RKO (cell line): ENCODE measurements around the gene GPR17.

Experiments used
- DNase-seq: peaks from one replicate; pipeline ENCODE4 v3.0.0-alpha.2; 2016; ENCODE audit warnings: low spot score

GPR17 gene

DNA sequence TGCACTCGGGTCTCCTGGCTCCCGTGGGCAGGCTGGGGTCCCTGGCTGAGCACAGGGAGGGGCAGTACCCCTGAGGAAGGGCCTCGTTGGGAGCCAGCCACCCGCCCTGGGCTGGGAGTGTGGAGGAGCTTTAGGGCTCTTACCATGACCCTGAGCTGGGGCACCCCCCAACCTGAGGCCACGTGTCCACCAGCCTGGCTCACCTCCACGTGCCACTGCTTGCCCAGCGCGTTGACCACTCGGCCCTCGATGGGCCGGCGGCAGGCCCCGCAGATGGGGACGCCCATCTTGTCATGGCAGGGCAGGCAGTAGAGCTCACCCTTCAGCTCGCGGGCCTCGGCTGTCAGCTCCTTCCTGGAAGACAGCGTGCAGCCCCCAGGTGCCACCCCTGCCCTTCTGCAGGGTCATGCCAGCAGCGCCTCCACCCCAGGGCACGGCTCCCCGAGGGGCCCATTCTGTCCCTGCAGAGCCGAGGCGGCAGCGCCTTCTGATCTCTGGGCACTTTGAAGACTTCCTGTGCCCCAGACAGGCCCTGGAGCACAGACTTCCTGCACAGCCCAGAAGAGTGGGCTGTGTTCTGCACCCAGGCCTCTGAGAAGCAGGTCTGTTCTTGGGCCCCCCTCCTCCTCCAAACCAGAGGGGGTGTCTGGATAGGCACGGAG is 4.0 kb upstream of the GPR17 start:
- no peak for DNase-seq

DNA sequence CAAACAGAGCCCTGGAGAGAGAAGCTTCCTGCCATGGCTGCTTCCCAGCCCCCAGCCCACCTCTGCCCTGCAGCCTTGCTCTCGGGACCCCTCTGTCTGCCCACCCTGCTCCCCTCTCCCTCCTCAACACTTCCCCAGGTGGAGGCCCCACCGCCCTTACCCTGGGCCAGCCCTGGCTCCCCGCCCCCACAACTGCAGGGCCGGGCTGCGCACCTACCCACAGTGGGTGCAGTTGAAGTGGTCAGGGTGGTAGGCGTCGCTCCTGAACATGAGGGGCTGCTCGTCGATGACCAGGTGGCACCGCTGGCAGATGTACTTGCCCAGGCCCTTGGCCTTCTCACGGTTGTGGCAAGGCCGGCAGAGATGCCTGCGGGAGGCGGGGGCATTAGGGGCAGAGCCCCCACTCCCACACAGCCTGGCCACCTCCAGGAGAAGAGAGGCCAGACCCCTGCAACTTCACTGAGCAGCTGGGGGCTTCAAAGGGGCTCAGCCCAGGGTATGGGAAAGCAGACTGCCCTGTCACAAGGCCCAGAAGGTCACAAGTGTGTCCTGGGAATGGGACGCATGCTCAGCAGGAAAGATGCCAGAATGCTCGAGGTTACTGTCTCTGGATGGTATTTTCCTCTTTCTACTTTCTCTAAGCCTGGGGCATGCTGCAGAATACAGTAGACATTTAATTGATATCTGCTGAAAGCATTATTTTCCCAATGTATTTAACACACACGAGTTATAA is 3.1 kb upstream of the GPR17 start:
- DNase-seq, result no peak

DNA sequence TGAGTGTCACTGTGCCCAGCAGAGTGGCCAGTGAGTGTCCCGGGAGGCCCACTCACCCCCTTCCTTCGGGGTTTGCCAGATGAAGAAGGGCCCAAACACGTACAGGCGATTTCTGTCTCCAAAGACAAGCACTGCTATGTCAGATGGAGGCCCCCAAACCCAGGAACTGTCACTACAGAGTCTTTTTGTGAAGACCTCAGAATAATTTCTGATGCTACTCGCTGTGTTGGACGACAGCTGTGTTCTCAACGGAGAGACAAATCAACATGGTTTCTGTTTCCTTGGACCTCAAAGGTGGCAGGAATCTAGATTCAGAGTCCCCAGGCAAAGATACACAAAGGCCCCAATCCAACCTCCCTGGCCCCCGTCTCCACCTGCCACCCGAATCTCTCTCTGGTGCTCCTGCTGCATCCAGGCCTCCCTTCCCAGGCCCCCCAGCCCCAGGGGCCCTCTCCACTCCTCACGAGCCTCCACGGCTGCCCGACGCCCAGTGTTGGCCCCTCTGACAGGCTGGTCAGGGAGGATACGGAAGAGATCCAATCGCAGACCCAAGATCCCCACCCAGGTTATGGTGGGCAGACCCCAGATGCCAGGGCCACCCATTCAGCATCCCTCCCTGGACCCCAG is 2.4 kb upstream of the GPR17 start:
- no peak for DNase-seq

DNA sequence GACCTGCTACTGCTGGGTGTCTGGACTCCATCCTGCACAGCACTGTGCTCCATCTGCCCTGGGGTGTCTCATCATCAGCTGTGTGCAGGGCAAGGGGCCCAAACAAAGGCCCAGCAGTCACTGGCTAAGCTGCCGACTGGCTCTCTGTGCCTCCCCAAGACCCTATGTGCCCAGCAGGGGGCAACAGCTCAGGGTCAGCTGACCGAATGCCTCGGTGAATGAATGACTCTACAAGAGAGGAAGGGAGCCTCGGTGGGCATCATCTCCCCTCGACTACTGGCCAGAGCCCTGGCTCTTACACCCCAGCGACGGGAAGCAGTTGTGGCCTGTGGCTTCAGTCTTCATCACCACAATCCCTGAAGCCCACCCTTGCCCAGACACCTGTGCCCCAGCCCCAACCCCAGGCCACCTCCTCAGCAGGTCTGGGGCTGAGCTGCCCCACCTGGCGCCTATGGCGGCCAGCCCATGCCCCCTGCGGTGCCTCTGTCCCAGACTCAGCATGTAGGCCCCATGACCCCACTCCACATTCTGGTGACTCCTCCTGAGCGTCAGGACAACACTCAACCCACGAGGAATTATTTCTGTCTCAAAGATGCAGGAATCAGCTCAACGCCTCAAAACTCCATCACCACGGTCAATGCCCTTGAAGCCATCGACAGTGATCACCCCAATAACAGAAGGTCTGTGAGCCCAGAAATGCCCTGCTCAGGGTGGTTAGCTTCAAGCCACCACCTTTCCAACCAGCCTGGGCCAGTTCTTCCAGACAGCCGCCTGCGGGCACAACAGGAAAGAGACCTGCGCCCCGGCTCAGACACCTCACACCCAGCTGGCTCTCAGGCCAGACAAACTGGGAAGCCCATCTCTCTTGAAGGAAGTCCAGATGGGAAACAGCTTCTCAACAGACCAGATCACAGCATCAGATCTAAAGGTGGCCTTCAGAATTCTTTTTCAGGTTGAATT is 1.6 kb upstream of the GPR17 start:
- no peak for DNase-seq

DNA sequence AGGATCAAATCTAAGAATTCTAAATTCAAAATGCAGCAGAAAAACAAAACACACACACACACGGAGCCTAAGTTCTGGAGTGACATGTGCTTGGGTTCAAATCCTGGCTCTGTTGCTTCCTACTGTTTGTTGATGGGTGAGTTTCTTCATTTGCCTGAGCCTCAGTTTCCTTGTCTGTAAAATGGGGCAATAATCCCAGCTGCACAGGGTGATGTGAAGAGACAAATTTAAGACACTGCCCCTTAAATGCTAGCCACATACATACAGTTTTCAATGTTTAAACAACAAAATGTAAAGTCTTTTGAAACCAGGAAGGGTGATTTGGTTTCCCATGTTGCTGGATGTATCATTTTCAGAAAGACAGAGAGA is 943 bp upstream of the GPR17 start:
- no peak for DNase-seq

DNA sequence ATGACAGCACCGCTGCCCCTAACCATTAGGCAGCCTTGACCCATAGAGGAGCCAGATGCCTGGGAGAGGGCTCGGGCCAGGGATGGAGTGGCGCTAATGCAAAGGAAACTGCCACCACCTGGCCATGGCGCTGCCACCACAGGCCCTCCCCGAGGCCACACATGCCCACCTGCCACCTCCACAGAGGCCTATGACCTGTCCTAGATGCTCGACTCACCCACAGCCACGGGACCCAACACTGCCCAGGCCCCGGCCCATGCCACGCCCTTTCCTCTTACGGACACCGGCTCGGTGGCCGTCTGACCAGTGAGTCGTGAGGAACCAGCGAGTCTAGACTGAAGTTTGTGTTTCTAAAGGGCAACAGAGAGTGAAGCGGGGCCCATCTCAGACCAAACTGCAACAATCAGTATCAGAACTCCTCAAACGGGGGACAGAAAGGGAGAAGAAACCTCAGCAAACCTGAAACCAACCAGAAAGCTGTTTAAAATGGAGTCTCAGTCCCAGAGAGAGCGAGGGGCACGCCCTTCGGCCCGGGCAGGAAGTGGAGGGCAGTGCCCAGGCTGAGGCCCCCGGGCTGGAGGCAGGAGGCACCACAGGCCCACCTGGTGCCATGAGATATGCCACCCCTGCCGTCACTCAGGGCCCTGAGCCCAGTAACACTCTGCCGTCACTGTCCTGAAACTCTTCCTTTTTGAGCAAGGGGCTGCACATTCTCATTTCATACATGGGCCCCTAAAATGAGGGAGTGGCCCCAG is 711 bp downstream of the GPR17 start:
- no peak for DNase-seq

DNA sequence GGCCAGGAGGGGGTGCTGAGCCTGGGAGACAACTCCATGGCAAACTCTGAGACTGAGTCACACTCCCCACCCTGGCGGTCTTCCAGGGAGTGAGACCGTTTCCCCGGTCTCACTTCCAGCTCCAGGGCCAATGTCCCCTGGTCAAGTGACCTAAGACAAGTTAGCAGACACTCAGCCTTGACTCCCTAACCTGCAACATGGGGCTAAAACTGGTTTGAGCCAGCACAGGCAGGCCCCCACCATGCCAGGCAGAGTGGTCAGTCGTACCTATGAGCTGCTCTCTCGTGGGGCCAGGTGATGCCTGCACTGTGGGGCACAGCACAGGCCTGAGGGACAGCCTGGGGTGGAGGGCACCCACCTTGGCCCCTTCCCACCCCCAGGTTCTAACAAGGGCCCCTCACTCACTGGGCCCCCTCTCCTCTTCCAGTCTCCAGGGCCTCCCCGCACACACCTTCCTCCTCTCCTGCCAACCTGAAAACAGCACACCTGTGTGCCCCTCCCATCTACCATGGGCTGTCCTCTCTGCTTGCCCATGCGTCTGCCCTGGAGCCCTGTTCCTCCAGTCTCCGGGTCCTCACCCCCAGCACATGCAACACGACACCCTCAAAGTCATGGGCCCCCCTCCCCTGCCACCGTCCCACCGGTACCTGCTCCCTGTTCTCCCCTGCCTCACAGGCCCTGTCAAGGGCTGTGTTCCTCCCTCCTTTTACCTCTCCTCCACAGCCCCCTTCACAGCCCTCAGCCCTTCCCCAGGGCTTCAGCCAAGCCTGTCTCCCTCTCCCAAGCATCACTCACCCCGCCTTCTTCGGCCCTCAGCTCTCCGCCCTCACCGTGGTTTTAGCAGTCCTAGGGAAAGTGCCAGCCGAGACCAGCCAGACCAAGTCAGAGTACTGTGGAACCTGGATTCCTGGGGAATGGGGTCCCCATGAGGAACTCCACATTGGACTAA is 1.6 kb downstream of the GPR17 start:
- no peak for DNase-seq

DNA sequence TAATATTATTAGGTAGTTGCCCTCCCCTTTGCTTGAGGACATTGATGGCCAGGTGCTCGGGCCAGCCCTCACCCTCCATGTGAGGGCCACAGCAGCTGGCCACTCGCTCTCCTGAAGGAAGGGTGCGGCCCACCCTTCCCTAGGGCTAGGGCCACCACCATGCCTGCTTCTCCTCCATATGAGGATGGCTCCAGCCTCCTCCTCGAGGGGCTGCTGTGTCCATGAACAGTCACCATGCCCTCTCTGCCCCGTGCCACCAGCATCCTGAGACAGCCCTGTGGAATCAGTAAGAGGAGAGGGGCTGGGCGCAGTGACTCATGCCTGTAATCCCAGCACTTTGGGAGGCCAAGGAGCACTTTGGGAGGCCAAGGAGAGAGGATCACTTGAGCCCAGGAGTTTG is 2.4 kb downstream of the GPR17 start:
- no peak for DNase-seq

DNA sequence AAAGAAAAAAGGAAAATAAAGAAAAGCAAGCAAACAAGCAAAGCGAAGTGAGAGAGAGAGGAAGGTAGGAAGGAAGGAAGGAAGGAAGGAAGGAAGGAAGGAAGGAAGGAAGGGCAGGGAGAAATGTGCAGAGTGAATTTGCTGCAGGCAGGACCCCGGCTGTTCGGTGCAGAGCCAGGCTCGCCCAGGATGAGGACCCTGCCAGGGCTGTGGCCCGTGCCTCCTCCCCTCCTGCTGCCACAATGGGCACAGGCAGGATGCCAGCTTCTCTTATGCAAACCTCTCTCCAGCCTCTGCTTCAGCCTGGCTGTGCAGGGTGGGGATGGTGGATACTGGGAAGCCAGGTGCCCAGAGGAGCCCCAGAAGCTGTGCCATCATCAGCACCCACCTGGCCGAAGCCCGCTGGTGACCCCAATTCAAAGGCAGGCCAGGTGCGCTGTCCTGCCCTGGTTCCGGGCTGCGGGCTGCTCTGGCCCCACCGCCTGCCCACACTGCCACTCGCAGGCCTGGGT is 3.2 kb downstream of the GPR17 start:
- DNase-seq, result no peak

DNA sequence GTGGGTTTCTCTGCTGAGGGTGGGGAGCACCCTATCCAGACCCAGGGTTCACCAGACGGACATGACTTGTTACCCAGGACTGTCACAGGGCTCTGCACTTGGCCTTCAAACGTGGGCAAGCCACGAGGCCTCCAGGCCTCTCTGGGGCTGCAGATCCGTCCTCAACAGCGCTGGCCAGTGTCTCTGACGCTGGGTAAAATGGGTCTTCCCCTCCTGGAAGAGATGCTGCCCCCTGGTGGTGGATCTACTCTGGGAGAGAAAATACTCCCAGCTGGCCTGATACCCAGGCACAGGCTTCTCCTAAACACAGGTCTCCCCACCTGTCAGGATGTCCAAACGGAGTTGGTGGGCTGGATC is 3.7 kb downstream of the GPR17 start:
- peak; percentile 81 for DNase-seq

DNA sequence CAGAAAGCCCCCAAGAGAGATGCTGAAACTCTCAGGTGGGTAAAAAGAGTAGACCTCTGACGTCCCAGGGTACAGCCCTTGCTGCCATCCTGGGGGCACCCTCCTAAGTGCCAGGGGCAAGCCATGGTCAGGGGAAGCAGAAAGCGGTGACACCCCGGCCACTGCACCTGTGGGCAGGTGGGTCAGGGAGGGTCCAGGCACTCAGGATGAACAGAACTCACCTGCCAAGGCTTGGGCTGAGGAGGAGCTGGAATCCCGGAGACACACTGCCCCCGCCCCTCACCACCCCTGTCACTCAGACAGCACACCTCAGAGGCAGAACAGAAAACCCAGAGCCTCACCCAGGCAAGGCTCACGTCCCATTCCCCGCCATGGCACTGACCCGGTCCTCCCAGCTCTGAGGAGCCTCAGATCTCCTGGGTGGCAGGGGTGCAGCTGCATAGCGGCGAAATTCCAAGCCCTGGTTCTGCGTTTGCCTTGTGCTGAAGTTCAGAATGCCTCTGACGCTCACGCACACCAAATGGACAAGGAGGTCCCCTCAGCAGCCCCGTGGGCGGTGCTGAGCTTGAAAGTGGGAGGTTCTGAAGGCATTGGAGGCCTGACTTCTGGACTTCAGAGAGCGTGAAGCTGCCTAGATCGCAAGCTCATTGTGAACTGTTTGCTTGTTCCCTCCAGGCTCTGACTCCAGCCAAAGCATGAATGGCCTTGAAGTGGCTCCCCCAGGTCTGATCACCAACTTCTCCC is 4.3 kb downstream of the GPR17 start:
- no peak for DNase-seq

DNA sequence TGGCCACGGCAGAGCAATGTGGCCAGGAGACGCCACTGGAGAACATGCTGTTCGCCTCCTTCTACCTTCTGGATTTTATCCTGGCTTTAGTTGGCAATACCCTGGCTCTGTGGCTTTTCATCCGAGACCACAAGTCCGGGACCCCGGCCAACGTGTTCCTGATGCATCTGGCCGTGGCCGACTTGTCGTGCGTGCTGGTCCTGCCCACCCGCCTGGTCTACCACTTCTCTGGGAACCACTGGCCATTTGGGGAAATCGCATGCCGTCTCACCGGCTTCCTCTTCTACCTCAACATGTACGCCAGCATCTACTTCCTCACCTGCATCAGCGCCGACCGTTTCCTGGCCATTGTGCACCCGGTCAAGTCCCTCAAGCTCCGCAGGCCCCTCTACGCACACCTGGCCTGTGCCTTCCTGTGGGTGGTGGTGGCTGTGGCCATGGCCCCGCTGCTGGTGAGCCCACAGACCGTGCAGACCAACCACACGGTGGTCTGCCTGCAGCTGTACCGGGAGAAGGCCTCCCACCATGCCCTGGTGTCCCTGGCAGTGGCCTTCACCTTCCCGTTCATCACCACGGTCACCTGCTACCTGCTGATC is 4.9 kb downstream of the GPR17 start:
- no peak for DNase-seq

DNA sequence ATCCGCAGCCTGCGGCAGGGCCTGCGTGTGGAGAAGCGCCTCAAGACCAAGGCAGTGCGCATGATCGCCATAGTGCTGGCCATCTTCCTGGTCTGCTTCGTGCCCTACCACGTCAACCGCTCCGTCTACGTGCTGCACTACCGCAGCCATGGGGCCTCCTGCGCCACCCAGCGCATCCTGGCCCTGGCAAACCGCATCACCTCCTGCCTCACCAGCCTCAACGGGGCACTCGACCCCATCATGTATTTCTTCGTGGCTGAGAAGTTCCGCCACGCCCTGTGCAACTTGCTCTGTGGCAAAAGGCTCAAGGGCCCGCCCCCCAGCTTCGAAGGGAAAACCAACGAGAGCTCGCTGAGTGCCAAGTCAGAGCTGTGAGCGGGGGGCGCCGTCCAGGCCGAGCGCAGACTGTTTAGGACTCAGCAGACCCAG is 5.4 kb downstream of the GPR17 start:
- DNase-seq, result no peak

DNA sequence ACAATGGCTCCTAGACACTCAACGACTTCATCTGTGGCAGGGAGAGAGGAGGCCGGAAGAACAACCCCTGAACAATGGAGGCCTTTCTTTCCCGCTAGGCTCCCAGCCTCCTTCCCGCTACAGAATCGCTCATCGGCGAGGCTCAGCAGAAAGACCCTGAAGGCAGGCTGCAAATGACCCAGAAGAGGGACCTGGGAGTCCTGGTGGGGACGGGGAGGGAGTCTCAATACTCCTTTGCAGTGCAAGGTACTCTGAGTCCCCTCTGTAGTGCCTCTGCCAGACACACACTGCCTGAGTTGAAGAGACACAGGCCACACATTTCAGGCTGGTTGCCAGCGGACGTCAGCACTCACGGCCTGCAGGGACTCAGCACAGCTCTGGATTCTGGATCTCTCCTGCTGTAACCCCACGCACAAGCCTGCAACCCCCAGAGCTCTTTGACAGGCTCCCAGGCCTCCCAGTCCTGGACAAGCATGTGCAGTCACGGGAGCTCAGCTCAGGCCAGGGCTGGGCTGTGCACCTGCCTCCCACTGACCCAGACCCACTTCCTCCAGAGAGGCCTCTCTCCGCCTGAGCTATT is 6.1 kb downstream of the GPR17 start:
- DNase-seq, result no peak

DNA sequence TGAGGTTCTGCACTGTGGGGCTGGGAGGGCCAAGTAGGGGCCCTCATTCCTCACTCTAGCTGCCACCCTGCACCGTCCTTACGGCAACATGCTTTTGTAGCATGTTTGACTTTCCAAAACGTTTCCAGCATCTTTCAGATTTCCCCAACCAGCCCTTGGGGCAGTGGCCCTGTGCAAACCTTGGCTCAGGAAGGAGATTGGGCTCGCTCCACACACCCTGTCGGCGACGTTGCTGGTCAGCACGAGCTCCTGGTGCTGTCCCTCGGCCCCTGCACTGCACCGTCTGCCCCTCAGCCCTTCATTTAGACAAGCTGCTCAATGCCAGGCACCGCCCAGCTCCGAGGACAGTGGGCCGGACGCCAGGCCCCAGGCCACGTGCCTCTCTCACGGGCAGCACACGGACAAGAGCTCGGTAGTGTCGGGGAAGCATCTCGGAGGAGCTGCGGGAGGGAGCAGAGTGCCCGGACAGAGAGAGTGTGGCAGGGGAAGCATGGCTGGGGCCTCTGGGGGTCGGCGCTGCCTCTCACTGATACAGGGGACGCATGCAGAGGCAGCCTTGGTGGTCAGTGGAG is 6.9 kb downstream of the GPR17 start:
- no peak for DNase-seq

DNA sequence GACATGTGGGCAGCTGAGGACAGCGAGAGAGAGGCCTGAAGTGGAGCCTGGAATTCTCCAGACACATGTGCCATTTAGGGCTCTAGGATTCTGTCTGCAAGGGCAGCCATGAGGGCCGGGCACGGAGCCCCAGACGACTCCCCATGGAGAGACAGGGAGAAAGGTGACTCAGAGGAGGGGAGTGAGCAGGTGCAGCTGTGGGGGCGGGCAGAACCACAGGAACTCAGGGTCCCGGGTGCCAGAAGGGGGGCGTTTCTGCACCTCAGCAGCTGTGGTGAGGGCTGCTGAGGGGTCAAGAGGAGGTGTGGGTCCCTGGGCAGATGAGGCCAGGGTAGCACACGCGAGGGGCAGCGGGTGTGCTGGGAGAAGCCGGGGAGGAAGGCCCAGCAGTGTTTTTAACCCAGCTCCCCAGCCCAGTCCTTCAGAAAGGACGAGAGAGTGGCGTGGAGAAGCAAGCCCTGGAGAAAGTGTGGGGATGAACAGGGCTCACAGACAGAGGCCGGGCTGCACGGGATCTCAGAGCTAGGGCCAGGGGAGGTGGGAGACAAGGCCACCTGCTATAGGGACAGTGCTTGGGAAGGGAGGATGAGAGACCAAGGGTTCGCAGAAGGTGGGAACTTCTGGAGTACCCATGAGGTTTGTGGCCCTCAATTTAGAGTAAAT is 7.6 kb downstream of the GPR17 start:
- no peak for DNase-seq

DNA sequence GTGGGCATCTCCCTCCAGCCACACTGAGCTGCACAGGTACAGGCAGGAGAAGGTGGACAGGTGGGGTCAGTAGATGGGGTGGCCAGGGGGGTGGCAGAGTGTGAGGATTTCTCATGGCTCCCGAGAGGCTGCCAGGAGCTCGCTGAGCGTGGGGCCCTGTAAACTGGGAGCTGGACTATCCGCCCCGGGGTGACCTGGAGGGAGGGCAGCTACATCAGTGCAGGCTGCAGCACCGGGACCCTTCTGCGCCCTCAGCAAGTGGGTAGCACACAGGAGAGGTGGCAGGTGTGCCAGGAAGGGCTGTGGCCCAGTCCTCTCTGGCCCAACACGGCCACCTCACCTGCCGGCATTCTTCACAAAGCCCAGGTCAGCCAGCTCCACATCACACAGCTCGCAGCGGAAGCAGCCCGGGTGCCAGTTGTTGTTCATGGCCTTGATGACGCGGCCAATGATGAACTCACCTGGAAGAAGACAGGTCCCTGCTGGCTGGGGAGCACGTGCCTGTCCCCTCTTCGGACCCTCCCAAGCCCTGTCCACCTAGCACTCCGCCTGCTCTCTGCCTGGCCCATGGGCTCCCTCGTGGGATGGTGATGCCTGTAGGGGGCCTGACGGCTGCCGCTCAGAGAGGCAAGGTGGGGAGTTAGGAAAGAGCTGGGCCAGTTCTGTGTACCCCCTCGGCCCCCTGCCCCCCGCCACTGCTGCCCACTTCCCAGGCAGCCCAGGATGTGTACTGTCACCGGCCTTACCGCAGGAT is 8.3 kb downstream of the GPR17 start:
- no peak for DNase-seq
